GM21737 (cell line): ENCODE measurements around the gene FHOD3.

Experiments
- ATAC-seq: cut with Tn5 transposase; IDR thresholded peaks from one replicate; pipeline ENCODE4 v1.9.1; 2021; ENCODE audit warnings: mild to moderate bottlenecking, moderate library complexity; ENCODE audit not compliant: unreplicated experiment

FHOD3 gene

DNA sequence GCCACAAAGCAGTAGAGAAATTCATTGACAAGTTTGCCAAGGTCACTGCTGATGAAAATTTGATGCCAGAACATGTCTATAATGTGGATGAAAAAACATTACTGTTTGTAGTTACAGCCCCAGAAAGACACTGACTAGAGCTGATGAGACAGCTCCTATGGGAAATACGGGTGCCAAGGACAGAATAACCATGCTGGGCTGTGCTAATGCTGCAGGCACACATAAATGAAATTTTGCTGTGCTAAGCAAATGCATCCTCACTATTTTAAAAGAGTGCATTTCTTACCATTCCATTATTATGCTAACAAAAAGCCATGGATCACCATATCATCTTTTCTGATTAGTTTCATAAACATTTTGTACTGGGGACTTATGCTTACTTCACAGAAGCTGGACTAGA, 208.2 kb downstream of the FHOD3 start:
- no peak for ATAC-seq

DNA sequence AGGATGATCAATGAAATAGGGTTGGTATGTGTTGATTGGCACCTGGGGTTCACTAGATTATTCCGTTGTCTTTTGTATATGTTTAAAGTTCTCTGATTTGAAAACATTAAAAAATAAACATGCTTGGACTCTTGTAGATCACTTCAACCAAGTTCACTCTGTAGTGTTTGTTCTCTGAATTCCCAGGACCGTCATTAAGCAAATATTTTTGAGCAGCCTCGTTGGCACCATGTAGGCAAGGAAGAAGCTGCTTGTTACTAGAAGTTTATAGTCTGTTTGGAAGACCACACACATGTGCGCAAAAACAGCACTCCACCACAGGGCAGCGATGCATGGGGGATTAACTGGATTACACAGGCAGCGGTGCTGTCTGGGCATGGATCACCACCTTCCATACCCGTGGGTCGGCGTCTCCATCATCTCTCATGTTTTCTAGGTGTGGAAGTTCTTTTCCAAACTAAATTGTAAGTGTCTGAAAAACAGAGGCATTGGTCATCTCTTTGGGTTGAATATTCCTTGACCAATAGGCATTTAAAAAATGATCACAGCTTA, 212.2 kb downstream of the FHOD3 start:
- no peak for ATAC-seq

DNA sequence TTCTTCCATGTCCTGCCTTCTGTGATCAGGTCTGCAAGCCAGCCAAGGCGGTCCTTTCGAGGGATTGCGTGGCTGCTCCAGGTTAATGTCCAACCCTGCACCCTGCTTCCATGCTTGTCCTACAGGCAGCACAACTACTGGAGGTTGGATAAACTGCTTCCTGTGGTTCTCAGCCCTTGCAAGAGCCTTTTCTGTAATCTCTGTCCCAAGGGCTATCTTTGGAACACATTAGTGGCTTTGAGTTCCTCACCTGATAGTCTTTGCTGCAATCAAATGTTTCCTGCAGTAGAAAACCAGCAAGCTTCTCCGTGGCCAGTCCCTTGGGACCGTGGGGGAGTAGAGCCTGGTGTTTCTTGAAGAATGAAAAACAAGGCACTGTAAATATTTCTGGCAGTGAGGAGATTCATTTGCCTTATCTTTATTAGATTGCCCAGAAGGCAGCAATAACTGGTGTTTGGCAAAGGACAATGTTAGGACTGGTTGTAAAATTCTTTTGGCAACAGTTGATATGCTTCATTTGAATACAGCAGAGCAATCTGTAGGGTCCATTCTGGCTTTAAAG, 214.4 kb downstream of the FHOD3 start:
- no peak for ATAC-seq

DNA sequence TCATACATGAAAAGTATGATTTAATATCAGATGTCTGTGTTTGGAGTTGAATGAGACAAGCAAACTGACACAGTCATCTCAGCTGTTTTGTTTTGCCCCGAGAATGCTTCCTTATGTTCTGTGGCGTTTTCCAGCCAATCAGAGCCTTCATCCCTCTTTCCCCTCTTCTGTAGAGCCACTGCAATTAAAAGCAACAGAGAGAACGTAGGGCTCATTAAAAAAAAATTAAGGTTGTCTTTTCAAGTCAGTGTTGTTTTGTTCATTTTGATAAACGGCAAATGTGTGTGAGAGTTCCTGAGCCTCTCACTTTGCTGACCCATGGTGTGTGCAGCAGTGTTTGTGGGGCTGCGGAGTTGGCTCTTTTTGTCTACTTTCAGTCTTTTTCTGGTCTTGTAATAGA, 216.0 kb downstream of the FHOD3 start:
- no peak for ATAC-seq

DNA sequence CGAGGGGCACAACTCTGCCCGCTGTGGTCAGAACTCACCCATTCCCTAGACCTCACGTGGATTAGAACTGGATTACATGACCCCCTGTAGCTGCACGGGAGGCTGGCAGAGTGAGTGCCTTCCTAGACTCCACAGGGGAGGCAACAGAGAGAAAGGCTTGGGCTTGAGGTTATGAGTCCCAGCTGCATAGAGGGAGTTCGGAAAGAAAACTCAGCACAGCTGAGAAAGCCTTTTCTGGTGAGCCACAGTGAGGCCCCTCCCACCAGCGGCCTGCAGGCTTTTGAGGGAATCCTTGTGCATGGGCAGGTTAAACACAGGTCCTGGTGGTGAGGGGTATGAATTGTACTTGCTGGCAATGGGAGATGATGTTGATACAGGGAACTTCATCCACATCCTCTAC, 217.3 kb downstream of the FHOD3 start:
- ATAC-seq = no peak

DNA sequence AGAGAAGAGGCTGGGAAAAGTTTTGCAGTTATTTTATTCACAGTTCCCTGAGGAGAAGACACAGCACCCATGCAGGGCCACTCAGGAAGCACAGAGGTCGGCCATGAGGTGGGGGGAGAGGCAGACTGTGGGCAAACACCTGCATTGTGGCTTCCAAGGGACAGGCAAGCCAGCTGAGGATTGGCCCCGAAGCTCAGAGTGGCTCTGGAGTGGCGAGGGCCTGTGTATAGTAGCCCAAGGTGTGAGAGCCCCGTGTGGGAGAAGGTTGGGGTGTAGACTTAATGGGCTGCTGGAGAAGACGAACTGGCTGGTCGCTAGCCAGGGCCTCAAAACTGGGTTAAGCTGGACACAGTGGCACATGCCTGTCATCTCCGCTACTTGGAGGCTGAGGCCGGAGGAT, 218.7 kb downstream of the FHOD3 start:
- ATAC-seq = no peak

DNA sequence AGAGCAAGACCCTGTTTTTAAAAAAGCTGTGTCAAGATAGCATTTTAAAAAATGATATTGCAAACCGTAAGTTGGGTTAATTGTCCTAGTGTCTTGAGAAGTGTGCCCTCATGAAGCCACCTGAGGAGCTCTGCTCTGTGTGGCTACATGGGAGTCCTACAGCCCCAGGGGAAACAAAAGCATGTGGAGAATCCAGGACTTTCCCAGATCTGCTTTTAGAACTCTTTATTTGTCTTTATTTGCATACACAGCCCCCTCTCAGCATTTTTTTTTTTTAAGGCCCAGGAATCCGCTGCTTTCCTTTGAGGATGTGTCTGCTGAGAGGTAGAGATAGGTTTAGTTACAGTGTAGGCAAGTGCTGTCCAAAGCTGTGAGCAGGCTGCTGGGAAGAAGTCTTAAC, 219.2 kb downstream of the FHOD3 start:
- no peak for ATAC-seq

DNA sequence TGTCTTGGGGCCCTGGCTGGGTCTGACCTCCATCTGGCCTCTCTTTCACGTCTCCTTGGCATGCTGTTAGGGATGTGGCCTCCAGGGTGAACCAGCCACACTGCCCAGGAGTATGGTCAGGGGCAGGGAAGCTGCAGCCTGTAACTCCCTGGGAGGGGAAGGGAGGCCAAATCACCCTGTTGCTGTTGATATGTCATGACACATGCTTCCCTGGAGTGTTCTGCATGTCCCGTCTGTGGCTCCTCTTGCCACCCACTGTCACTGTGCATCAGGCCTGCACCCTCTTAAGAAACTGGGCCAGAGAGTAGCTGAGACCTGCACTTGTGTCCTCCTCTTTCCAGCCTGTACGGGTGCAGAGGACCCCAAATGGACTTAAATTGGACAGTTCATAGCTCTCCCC, 221.3 kb downstream of the FHOD3 start:
- no peak for ATAC-seq

DNA sequence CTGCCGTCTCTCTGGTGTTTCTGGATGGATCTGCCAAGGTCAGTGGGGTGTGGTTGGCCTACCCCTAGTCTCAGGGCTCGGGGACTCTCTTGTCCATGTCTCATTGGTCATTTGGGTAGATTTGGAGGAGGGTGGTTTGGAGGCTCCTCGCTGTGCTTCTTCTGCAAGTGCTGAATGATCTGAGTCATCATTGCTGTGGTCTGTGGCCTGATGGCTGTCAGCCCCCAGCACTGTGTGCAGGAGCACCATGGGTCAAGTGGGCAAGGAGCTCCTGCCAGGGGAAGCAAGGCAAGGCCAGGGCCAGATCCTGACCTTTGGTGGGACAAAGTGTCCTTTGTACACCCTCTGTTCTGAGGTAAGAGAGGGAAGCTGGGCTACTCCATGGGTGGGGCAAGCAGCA, 221.8 kb downstream of the FHOD3 start:
- ATAC-seq = no peak

DNA sequence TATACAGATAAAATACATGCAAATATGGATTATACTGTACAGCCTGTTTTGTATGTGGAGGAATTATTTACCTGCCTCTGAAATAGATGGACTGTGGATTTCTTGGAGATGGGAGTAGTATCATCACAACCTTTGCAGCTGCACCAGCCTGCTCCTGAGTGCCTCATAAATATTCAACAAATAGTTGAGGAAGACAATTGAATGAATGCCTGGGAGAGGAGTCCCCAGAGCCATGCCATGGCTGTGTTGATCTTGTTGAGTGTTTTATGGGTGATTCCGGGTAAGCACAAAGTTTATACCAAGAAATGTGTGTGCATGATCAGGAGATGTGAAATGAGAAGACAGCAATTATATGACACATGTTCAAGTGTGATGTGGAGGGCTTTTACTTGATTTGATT, 225.0 kb downstream of the FHOD3 start:
- ATAC-seq = no peak

DNA sequence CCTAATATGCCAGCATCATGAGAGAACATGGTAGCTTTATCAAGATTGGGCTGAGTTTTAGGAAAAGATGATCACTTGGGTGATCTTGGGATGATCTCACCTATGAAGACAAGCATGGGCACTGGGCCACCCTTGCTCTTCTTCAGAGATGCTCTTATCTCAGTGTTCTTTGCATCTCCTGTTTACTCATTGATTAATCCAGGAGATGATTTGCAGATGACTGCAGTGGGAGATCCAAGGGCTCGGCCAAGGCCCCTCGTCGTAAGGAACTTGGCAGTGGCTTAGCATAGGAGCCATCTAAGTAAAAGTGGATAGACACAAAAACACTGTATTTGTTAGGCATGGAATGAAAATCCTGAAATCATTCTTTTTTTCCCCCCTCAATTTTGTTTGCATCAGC, 228.4 kb downstream of the FHOD3 start:
- ATAC-seq = no peak

DNA sequence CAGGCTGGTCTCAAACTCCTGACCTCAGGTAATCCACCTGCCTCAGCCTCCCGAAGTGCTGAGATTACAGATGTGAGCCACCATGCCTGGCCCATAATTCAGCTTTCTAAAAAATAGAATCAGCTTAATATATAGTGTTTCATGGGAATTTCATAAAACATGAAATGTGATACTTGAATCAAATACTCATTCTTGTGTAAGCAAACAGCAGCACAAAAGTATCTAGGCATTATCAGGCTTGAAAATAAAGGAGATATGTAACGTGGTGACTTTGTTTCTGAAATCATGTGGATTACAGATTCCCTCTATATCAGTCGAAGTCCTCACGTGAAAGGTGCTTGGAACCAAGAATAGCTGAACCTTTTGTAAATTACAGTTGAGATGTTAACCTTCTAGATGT, 229.1 kb downstream of the FHOD3 start:
- ATAC-seq = no peak

DNA sequence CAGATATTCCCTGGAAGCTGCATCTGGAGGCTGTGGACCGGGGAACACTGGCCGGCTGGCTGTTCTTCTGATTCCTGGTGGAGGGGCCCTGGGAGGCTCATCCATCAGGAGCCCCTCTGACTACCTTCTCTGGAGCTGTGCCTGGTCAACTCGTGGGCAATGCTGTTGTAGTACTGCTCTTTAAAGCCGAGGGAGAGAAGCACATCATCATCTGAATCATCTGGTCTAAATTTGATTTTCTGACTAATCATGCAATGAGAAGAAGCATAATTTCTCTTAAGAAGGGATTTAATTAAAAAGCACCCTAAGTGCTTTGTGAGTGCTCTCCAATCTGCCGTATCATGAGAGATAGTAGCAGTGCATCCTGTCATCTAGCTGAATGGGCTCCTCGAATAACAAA, 229.5 kb downstream of the FHOD3 start:
- no peak for ATAC-seq

DNA sequence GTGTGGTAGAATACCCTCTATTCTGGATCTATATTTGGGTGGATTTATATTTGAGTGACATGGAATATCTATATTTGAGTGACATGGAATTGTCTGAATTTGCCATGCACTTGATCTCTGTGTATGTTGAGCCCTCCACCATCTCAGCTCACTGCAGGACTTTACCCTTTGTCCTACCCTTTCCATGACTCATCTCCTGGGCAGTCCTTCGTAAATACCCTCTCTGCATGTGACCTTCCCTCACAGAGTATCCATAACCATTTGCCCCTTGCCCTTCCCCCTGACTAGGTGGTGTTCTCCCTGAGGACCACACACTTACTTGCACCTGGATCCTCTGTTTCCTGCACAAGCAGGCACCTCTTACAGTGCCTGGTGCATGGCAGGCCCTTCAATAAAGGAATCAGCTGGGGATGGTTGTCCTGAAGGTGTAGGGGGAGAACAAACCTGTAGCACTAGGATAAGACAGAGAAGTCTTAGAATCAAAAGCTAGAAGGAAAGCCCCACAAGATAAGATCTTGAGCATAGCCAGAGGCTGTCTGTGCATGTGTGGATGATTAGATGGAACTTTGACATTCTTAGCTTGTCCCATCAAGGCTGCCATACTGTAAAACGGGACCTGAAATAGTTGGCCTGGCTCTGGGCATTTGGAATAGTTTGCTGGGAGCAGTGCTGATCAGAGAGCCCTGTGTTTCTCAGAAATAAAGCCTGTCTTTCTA, 230.4 kb downstream of the FHOD3 start:
- no peak for ATAC-seq

DNA sequence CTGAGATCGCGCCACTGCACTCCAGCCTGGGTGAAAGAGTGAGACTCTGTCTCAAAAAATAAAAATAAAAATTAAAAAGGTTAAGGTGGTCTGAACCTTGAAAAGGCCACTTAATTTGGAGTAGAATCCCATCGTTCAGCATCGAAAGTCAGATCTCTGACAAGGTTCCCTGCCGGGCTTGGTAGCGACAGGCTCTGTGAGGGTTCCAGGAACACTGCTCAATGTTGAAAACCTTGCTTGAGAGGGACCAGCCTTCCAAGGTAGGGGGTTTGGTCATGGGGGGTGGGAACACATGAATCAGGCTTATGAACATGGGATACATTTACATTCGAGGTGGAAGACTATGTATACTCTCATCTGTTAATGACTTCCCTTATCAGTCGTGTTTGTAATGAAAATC, 232.2 kb downstream of the FHOD3 start:
- ATAC-seq = no peak

DNA sequence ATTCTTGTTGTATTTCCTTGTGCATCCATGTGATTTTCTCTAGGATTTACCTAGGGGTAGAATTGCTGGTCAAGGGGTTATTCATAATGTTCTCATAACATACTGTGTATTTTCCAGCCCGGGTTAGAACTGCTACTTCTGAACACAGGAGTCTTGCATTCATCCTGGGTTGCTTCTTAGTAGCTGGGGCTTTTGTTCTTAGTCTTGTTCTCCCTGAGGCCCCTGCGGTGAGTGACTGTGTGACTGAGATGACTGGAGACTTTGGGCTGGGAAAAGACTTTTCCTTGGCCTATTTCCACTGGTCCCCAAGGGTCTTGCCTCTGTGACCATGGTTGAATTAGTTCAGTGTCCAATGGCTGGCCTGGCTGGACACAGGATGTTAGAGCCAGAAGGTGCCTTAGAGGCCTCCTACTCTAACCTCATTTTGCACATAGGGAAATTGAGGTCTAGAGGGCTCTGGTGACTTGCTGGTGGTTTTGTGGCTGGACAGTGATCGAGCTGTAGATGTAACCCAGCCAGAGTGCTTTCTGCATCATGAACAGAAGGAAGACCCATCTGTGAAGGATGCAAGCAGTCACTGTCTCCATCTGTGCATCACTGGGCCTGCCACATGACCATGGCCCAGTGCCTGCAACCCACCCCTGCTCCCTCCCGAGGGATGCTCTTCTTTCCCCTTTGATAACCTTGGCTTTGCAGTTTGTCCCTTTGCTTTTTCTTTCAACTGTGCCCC, 233.3 kb downstream of the FHOD3 start:
- no peak for ATAC-seq

DNA sequence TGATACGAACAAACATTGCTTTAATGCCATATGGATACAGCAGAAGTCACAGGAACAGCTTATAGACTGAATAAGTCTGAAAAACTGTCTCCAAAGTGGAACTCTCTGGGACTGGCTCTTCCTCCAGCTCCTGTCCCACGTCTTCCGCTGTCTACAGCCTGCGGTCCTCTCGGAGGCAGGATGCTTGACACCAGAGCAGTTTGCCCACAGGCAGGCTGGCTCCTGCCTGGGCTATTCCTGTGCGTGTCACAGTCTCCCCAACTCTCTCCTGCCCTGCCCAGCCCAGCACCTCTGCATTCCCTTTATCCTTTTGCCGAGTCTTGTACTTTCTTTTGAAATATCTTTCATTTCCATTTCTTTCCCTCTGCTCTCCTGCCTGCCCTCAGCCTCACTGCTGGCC, 234.1 kb downstream of the FHOD3 start:
- ATAC-seq = no peak

DNA sequence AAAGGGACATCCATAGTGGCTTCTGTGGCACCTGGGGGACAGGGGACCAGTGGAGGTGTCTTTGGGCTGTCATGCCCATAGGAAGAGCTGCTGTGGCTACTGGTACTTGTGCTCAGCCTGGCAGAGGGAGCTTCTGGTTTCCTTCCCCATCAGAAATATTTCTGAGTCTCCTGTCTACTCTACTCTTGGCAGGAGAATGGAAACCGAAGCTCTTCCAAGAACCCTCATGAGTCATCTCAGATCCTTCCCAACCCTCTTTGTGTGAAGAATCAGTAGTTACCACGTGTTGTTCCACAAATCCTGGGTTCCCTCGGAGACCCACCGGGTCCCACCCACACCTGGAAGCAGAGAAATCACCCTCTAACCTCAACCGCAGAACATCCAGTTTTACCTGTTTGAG, 234.9 kb downstream of the FHOD3 start:
- no peak for ATAC-seq

DNA sequence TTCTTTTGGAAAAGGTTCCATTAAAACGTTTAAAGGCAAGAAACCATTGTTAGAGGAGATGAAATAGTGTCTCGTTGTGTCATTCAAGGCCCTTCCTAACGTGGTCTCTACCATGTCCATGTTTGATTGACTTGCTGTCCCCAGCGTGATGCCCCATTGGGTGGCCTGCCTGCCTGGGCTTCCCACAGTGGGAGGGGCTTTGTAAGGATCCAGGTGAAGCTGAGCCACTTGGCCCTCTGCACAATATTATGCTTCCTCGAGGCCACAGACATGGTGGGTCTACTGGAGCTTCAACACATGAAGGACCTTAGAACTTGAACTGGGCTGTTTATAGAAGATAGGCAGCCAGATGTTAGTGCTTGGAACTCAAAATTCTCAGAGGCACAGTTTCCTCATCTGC, 235.3 kb downstream of the FHOD3 start:
- no peak for ATAC-seq

DNA sequence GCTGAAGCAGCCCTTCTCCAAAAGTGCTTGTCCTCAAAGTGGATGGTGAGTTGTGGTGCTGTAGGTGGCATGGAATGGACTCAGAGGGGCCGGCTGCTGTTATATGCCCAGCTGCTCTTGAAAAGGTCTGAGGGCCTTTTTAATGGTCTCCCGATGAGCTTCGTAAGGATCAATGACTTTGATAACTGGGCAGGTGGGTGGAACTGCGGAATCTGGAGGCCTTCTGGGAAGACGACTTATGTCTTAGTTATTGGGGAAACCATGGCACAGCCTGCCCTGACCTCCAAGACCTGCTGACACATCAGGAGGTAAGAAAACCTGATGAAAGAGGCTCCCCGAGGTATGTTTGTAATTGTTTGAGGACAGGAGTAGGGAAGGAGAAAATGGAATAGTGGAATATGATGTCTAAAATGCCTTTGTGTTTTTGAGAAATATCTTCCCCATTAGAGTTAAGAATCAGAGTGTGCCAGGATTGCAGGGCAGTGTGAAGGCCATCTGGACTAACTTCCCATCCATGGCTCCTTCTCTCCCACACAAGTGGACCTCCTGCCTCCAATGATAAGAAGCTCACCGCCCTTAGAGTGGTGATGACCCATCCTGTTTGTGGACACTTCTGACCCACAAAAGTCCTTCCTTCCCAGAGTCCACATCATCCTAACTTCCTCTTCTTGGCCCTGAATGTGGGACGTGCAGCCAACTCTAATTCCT, 236.1 kb downstream of the FHOD3 start:
- ATAC-seq = no peak

DNA sequence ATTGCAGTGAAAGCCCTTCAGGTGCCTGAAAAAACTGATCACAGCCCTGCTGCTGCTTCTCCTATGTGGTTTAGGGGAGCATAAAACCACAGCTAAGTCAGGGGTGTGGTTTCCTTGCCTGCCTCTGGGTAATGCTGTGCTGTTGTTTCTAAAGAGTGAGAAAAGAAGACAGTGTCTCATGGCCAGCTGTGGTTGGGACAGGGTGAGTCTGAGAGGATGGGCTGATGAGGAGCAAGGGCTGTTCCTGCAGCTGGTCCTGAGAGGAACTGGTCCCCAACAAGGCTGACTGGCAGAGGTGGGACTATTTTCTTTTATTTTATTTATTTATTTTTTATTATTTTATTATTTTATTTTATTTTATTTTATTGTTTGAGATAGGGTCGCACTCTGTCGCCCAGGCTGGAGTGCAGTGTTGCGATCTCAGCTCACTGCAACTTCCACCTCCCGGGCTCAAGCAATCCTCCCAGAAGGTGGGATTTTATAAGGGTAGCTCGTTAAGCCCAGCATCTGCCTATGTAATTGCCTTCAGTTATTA, 236.7 kb downstream of the FHOD3 start:
- ATAC-seq = no peak
